Coronary artery (tissue), 2 donors: Measurements from ENCODE around the gene NDUFS8.

Experiments
- DNase-seq: peaks from one replicate; pipeline ENCODE4 v3.0.0-alpha.2; 2017; ENCODE audit warnings: low spot score
- H3K27ac ChIP-seq, 2 donors: fragments of 200-600 bp; sonication (generic); one replicate each; pipeline ENCODE4 v1.5.1; 2016 to 2019
- H3K4me3 ChIP-seq: fragments of 200-600 bp; sonication (generic); 2 replicates; pipeline ENCODE4 v1.5.1; 2016; ENCODE audit warnings: mild to moderate bottlenecking, moderate library complexity
- CTCF ChIP-seq: fragments of 200-600 bp; sonication (generic); IDR thresholded peaks from one replicate; pipeline ENCODE4 v1.5.1; 2019; ENCODE audit warnings: antibody characterized with exemption

Gene NDUFS8

GRCh38 chr11:68061508-68061907, 31.0 kb downstream of the NDUFS8 start:
- Histone ChIP-seq H3K27ac (no peak overlapping the region), H3K4me3 (no peak overlapping the region)
- peak; percentile 54 for DNase-seq
- TF ChIP-seq CTCF: no peak

- no peak for DNase-seq
- H3K27ac ChIP-seq: no peak overlapping the region
- no peak overlapping the region for H3K4me3 ChIP-seq
- no peak for TF ChIP-seq CTCF
Measured at GRCh38 chr11:68064926-68065325, 34.4 kb downstream of the NDUFS8 start.

- TF ChIP-seq CTCF: no peak
- DNase-seq: no peak
- H3K27ac ChIP-seq: no peak overlapping the region
- no peak overlapping the region for H3K4me3 ChIP-seq
Measured at GRCh38 chr11:68065841-68066240, 35.4 kb downstream of the NDUFS8 start.

GRCh38 chr11:68066742-68067141, 36.3 kb downstream of the NDUFS8 start:
- DNase-seq: no peak
- TF ChIP-seq CTCF: no peak
- H3K4me3 ChIP-seq: no peak overlapping the region
- H3K27ac ChIP-seq: no peak overlapping the region

- Histone ChIP-seq H3K4me3 (no peak overlapping the region), H3K27ac (no peak overlapping the region)
- DNase-seq: no peak
- no peak for TF ChIP-seq CTCF
Measured at GRCh38 chr11:68067991-68068390, 37.5 kb downstream of the NDUFS8 start.

- no peak for TF ChIP-seq CTCF
- Histone ChIP-seq H3K4me3 (no peak overlapping the region), H3K27ac (no peak overlapping the region)
- DNase-seq: no peak
Measured at GRCh38 chr11:68071281-68072048, 41.0 kb downstream of the NDUFS8 start.

- H3K27ac ChIP-seq: no peak overlapping the region
- no peak for TF ChIP-seq CTCF
- DNase-seq: no peak
- no peak overlapping the region for H3K4me3 ChIP-seq
Measured at GRCh38 chr11:68074584-68075352, 44.3 kb downstream of the NDUFS8 start.
